ENCODE results near the gene RAX2.
"Not testable (repeated sequence)": the region's sequence is repeated elsewhere in the genome, so short reads cannot be mapped to it uniquely, and the experiment has no call there.

The RAX2 gene

GRCh38 chr19:3771906-3772455 is at the start of gene RAX2:
TSS of gene RAX2 (minus strand) at chr19:3772228. CDS start at chr19:3771742, 486 bp downstream.
- DNase-seq: no peak

DNA sequence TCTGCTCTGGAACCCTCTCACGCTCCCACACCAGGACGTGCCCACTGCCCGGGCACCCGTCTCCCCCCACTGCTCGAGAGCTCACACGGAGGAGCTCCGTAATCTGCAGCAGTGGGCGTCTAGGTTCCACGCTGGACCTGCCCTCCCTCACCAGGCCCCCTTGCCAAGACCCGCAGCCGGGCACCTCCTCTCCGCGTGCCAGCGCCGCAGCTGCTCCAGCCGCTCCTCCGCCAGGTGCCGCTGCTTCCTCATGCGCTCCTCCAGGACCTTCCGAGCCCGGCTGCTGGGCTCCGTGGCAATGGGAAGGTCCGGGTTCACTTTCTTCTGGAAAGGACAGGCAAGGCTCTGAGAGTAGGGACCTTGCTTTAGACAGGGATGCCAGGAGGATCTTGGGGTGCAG is 49.1 kb upstream of the RAX2 start:
- no peak for DNase-seq

DNA sequence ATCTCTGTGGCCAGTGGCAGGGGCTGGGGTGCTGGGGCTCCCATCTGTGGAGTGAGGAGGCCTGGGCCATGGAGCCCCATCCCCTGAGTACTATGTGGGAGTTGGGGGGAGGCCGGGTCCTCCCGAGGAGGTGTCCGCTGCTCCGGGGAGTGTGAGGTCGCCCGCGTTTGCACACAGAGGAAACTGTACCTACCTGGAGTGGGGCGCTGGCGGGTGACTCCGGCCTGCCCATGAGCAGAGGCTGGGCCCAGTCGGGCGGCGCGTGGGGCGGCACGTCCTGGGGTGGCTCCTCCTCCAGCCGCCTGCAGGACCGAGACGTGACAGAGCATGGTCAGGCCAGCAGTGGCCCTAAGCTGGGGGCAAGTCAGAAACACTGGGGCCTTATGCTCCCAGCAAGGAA is 48.0 kb upstream of the RAX2 start:
- no peak for DNase-seq

DNA sequence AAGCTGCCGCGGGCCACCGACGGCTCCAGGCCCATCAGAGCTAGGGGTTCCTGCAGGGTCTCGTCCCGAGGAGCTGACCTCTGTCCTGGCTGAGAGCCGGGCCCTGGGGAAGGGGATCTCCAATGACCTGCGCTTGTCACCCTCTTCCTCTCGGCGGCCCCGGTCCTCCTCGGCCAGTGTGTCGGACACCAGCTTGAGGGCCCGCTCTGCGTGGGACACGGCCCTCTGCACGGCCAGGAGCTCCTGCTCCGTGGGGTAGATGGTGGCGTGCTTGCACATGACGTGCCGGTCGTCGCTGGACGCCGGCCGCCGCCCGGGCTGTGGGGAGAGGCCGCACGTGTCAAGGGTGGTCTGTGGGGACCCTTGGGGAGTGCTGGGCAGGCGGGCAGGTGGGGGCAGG is 46.9 kb upstream of the RAX2 start:
- no peak for DNase-seq

DNA sequence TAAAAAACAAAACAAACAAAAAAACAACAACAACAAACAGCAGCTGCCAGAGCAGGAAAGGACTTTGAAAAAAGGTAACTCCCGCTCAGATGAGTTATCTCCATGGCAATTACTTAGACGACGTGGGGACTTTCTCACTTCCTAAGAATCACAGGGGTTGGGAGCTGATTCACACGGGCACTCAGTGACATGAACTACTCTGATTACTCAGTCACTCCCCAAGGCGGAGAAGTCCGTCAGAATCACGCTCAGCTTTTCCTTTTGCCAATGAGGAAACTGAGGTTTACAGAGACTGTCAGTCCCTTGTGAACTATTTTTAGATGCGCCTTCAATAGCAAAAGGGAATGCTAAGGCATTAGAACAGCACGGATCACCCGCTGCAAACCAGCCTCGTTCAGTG is 46.4 kb upstream of the RAX2 start:
- no peak for DNase-seq

GRCh38 chr19:3817761-3818160 is 45.7 kb upstream of the RAX2 start:
- DNase-seq: no peak

GRCh38 chr19:3816566-3817218 is 44.7 kb upstream of the RAX2 start:
- no peak for DNase-seq

GRCh38 chr19:3816148-3816547 is 44.1 kb upstream of the RAX2 start:
- DNase-seq: not testable (repeated sequence)

- DNase-seq: no peak
These were observed 42.6 kb upstream of the RAX2 start for GRCh38 chr19:3814648-3815047.

- DNase-seq: no peak
These were observed 41.7 kb upstream of the RAX2 start for GRCh38 chr19:3813473-3814392.

- DNase-seq: no peak
These were observed 38.8 kb upstream of the RAX2 start for GRCh38 chr19:3810708-3811355.

DNA sequence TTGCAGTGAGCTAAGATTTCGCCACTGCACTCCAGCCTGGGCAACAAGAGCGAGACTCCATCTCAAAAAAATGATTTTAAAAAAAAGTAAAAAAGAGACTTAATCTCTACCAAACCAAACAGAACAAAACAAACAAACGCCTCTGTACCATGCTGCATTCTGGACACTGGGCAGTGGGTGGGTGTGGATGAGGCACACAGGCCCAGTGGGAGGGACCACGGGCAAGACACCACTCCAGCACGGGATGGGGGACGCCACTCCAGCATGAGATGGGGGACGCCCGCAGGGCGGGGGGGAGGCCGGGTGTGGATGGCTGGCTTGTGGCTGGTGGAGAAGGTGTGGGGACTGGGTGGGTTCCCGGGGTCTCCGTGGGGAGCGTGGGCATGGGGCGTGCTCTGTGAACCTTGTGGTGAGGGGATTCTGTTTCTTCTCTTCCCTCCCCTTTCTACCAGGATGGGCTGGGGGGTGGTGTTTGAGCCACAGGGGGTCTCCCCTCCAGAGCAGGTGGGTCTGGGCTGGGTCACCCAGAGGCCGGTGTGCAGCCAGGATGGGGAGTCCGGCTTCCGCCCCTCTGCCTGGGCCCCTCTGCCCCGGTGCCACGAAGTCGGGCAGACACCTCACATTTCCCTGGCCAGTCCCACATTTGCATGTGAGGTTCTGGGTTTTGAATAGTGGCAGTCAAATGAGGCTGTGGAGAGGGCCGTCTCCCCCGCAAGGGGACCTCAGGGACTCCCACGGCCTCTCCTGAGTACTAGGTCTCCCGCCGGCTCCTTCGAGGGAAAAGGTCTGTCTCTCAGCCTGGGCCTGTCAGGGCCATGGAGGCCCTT is 38.1 kb upstream of the RAX2 start:
- DNase-seq: no peak

DNA sequence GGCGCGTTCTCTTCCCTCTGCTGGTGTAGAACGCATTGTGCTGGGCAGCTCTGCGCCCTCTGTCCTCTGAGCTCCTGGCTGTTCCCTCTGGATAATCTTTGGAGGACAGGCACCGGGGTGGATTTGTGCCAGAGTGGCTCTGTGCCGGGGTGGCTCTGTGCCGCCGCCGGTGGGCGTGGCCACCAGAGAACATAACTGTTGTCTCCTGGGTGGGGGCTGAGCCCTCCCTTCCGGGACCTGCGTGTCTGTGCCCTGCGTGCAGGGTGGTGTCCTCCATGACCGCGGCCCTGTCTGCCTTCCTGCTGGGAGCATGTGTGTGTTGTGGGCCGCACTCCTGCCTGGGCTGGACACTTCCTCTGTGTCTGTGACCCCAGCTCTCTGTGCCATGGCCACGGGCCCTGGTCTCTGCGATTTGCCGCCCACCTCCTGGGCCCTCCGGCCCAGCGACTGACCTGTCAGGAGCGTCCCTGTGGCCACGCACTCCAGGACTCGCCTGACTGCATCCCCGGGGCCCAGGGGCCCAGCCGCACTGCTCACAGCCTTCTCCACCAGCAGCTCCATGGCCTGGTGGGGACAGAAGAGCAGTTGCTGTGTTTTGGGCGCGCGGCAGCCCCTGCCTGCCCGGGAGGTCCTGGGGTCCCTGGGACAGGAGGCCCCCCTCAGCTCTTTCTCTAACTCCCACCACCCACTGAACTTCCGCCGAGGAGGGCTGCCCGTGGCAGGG is 36.6 kb upstream of the RAX2 start:
- no peak for DNase-seq

- no peak for DNase-seq
These were observed 35.7 kb upstream of the RAX2 start for GRCh38 chr19:3807574-3808354.

GRCh38 chr19:3807131-3807480 is 35.1 kb upstream of the RAX2 start:
- no peak for DNase-seq

- no peak for DNase-seq
These were observed 33.8 kb upstream of the RAX2 start for GRCh38 chr19:3805859-3806258.

GRCh38 chr19:3804429-3804828 is 32.4 kb upstream of the RAX2 start:
- no peak for DNase-seq

DNA sequence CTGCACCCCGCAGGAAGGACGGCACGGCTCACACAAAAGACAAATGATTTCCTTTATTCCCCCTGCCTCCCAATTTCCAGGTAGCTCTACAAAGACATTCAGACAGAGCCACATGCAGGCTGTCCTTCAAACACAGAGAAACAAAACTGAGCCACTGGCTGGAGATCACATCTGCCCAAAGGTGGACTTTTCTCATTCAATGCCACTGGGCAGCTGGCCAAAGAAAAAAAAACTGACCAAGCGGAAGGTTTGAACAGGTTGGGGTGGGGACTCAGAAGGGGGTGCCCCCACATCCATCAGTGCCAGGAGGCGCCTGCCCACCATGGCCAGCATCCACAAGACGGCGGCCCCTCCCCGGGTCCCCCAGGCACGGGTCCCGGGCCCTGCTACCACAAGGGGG is 32.0 kb upstream of the RAX2 start:
- DNase-seq: no peak

GRCh38 chr19:3803114-3803888 is 31.3 kb upstream of the RAX2 start:
- no peak for DNase-seq

DNA sequence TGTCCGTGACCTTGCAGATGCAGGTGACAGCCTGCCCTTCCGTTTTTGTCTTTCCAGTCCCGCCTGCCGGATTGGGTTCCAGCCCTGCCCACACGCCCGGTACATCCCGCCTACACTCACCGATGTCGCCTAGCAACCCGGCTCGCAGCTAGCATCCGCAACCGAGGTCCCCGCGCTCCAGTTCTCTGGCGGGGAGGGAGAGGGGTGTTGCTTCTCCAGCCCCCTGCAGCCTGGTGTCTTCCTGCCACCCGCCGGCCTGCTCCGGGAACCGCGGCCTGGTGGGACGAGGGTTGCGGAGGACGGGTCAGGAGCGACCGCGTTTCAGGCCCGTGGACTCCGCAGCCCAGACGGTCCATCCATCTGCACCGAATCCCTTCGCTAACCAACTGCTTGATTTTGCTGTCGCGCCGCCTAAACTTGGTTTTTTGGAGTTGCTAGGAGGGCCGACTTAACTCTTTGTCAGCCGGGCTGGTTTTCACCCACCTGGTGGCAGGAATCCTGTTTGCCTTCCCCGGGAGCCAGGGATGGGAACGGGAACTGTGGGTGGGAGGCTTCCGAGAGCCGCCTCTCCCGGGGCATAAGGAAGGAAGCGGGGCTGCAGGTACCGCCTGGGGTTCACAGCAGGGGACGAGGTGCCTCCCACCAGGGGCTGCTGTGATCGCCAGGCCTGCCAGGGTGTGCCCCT is 29.5 kb upstream of the RAX2 start:
- DNase-seq: peak; percentile 60

All from activated T-cell treated with anti-CD3 and anti-CD28 coated beads for 4 hours (primary cell).